ENCODE data around the gene STX17. TPM values are rescaled to one million over a fixed set of nuclear protein-coding genes. Genes with fewer than 3 reads are reported as not detected.

The STX17 gene
- total RNA-seq, 4 donors from 2014 or later: 6.7 to 363 (median 37.1) TPM

DNA sequence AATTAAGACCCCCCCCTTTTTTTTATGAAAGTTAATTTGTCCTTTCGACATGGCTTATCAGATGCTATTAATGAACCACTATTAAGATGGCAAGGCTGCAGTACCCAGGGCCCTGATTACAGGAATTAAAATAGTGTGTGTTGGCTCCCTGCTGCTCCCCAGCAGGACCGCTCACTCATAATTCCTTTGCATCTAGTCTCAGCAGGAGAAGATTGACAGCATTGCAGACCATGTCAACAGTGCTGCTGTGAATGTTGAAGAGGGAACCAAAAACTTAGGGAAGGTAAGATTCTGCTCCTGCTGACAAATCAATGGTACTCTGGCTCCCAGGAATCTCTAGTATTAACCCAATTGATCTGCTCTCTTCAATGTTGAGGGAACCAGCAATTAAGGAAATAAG lies 61.0 kb downstream of the STX17 start:
- H3K4me1 ChIP-seq: no peaks in the 10 kb centered on the region
- no peak overlapping the region for H3K4me3 ChIP-seq
- 94 to 95% methylated on average over 2 of the region's 2 CpGs for WGBS, 2 donors (ENCODE audit: low coverage in 1 of 2)
- peaks cover 0 to 6% (median 0%) of the 10 kb centered on the region in 4 donors for H3K36me3 ChIP-seq
- no peaks in the 10 kb centered on the region for H3K9me3 ChIP-seq
- no peak overlapping the region for H3K27ac ChIP-seq
- TF ChIP-seq POLR2A (IDR thresholded peaks at IDR 0.05) (no peak), EP300 (IDR thresholded peaks at IDR 0.05; ENCODE audit: low read depth) (no peak), POLR2AphosphoS5 (IDR thresholded peaks at IDR 0.05) (no peak)
- TF ChIP-seq, protein P1, sequence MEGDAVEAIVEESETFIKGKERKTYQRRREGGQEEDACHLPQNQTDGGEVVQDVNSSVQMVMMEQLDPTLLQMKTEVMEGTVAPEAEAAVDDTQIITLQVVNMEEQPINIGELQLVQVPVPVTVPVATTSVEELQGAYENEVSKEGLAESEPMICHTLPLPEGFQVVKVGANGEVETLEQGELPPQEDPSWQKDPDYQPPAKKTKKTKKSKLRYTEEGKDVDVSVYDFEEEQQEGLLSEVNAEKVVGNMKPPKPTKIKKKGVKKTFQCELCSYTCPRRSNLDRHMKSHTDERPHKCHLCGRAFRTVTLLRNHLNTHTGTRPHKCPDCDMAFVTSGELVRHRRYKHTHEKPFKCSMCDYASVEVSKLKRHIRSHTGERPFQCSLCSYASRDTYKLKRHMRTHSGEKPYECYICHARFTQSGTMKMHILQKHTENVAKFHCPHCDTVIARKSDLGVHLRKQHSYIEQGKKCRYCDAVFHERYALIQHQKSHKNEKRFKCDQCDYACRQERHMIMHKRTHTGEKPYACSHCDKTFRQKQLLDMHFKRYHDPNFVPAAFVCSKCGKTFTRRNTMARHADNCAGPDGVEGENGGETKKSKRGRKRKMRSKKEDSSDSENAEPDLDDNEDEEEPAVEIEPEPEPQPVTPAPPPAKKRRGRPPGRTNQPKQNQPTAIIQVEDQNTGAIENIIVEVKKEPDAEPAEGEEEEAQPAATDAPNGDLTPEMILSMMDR (IDR thresholded peaks at IDR 0.05): no peak
- intact Hi-C loops (cut with DNase I; ENCODE audit: low total_unique reads) (no loop called here), in situ Hi-C loops (cut with MboI; ENCODE audit: low pct_ligation_motif_present in 1 of 4, low pct_unique_long_range_greater_than_20kb in 1 of 4, low sequenced_read_pairs in 3 of 4) (no loop called here)
- DNase-seq: no peak
- no peaks in the 10 kb centered on the region for H3K27me3 ChIP-seq

DNA sequence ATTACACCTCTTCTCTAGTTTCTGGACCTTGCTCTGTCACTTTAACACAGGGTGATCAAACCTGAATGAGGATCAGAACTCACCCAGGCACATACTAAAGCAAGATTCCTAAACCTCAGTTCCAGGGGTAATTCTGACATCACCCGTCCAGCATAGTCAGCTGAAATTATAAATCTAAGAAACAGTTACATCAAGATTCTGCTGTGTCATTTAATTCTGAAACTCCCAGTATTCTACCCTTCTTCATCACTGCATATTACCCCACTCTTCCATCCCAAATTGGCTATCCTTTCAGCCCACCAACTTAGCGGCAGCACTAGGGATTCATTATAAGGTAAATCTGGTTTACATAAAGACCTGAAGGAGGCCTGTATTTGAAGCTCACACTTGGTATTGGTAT lies 64.0 kb downstream of the STX17 start:
- WGBS, 2 donors (ENCODE audit: low coverage in 1 of 2): 90 to 100% methylated on average over 2 of the region's 2 CpGs
- Histone ChIP-seq H3K36me3 (peaks cover 0 to 9% (median 0%) of the 10 kb centered on the region in 4 donors), H3K27me3 (no peaks in the 10 kb centered on the region)

DNA sequence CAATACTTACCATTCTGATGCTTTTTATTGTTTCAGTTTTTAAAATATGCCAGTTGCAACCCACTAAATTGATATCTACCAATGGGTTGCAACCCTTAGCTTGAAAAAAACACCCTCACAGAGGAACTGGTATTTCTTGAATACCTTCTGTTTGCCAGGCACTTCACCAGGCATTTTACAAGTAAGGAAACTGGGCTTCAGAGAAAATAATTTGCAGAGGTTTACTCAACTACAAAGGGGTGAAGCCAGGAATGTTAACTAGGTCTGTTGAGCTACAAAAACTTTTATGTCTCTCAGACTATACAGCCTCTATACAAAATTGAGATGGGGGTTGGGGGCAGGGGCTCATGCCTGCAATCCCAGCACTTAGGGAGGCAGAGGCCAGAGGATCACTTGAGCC lies 65.0 kb downstream of the STX17 start:
- no peak for DNase-seq
- in situ Hi-C loops (cut with MboI; ENCODE audit: low pct_ligation_motif_present in 1 of 4, low pct_unique_long_range_greater_than_20kb in 1 of 4, low sequenced_read_pairs in 3 of 4): no loop called here
- Histone ChIP-seq H3K4me1 (no peaks in the 10 kb centered on the region), H3K27me3 (no peaks in the 10 kb centered on the region), H3K36me3 (peaks cover 0 to 12% (median 0%) of the 10 kb centered on the region in 4 donors), H3K9me3 (no peaks in the 10 kb centered on the region), H3K4me3 (no peak overlapping the region), H3K27ac (no peak overlapping the region)
- TF ChIP-seq, protein P1 (IDR thresholded peaks at IDR 0.05): no peak
- no peak for TF ChIP-seq POLR2A (IDR thresholded peaks at IDR 0.05)
- intact Hi-C loops (cut with DNase I; ENCODE audit: low total_unique reads): no loop called here

More for the DNA sequence above, 64.0 kb downstream of the STX17 start:
- DNase-seq: no peak
- no peaks in the 10 kb centered on the region for H3K4me1 ChIP-seq
- TF ChIP-seq POLR2AphosphoS5 (IDR thresholded peaks at IDR 0.05) (no peak), EP300 (IDR thresholded peaks at IDR 0.05; ENCODE audit: low read depth) (no peak), POLR2A (IDR thresholded peaks at IDR 0.05) (no peak)
- TF ChIP-seq, protein P1 (IDR thresholded peaks at IDR 0.05): no peak
- intact Hi-C loops (cut with DNase I; ENCODE audit: low total_unique reads): no loop called here
- no peak overlapping the region for H3K4me3 ChIP-seq
- no peak overlapping the region for H3K27ac ChIP-seq
- in situ Hi-C loops (cut with MboI; ENCODE audit: low pct_ligation_motif_present in 1 of 4, low pct_unique_long_range_greater_than_20kb in 1 of 4, low sequenced_read_pairs in 3 of 4): no loop called here
- H3K9me3 ChIP-seq: no peaks in the 10 kb centered on the region

DNA sequence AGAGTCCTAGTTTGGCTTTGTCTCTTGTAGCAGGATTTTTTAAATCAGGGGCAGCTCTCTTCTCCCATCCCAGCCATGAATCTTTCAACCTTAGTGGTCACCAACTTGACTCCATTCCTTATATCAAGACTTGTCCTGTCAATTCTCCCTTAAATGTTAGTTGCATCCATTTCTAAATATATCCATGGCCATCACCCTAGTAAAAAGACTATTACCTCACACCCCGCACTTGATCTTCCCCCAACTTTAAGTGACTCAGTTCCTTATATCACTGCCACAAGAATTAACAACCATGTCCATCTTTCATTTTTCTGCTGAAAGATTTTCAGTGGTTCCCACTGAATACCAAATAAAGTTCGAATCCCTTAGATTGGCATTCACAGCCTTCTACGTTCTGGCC lies 67.0 kb downstream of the STX17 start:
- H3K4me3 ChIP-seq: no peak overlapping the region
- in situ Hi-C loops (cut with MboI; ENCODE audit: low pct_ligation_motif_present in 1 of 4, low pct_unique_long_range_greater_than_20kb in 1 of 4, low sequenced_read_pairs in 3 of 4): no loop called here
- no peak for DNase-seq
- TF ChIP-seq POLR2AphosphoS5 (IDR thresholded peaks at IDR 0.05) (no peak), EP300 (IDR thresholded peaks at IDR 0.05; ENCODE audit: low read depth) (no peak), POLR2A (IDR thresholded peaks at IDR 0.05) (no peak)
- TF ChIP-seq, protein P1 (IDR thresholded peaks at IDR 0.05): no peak
- H3K9me3 ChIP-seq: no peaks in the 10 kb centered on the region
- no peaks in the 10 kb centered on the region for H3K4me1 ChIP-seq
- no peak overlapping the region for H3K27ac ChIP-seq
- peaks cover 0 to 5% (median 0%) of the 10 kb centered on the region in 4 donors for H3K36me3 ChIP-seq
- intact Hi-C loops (cut with DNase I; ENCODE audit: low total_unique reads): no loop called here
- WGBS, 2 donors (ENCODE audit: low coverage in 1 of 2): 97% methylated on average over 3 of the region's 3 CpGs
- H3K27me3 ChIP-seq: no peaks in the 10 kb centered on the region
